Measurements from ENCODE around the gene DUSP7.

DUSP7 gene

DNA sequence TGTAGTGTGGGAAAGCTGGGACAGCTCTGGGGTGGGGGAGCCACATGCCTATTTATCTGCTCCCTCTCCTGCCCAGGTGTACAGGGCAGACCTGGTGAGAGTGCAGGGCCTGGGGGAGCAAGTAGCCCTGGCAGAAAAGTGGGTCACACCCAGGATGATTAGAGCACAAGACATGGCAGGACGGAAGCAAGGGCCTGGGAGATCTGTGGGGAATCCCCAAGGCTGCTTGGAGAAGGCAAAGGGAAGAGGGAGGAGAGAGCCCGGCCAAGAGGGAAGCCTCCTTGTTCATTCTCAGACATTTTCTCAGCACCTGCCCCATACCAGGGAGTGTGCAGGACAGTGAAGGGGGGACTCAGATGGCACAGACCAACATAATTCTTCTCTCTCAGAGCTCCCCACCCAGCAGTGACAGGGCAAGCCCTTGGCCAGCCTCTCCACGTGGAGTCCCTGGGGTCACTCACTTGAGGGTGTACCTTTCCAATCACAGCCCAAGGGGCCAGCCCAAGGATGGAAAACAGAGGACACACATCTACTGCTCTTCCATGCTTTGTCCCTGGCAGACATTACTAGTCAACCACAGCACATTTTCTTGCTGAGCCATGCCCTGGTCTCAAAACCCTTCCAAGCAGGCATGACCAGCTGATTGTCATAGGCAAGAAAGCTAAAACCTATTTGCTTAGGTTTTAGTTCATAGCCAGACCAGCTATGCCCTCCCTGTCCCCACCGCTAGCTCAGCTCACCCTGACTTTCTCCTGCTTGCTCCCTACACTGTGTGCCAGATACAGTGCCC lies 4.9 kb upstream of the DUSP7 start:
- DNase-seq (ENCODE audit: low read depth) = peak; percentile 91
- TF ChIP-seq, protein P1, sequence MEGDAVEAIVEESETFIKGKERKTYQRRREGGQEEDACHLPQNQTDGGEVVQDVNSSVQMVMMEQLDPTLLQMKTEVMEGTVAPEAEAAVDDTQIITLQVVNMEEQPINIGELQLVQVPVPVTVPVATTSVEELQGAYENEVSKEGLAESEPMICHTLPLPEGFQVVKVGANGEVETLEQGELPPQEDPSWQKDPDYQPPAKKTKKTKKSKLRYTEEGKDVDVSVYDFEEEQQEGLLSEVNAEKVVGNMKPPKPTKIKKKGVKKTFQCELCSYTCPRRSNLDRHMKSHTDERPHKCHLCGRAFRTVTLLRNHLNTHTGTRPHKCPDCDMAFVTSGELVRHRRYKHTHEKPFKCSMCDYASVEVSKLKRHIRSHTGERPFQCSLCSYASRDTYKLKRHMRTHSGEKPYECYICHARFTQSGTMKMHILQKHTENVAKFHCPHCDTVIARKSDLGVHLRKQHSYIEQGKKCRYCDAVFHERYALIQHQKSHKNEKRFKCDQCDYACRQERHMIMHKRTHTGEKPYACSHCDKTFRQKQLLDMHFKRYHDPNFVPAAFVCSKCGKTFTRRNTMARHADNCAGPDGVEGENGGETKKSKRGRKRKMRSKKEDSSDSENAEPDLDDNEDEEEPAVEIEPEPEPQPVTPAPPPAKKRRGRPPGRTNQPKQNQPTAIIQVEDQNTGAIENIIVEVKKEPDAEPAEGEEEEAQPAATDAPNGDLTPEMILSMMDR (IDR thresholded peaks at IDR 0.05; ENCODE audit: insufficient read depth, low read depth, low read length, missing control alignments) = no peak
- H3K4me3 ChIP-seq (ENCODE audit: low read length) = no peak overlapping the region

DNA sequence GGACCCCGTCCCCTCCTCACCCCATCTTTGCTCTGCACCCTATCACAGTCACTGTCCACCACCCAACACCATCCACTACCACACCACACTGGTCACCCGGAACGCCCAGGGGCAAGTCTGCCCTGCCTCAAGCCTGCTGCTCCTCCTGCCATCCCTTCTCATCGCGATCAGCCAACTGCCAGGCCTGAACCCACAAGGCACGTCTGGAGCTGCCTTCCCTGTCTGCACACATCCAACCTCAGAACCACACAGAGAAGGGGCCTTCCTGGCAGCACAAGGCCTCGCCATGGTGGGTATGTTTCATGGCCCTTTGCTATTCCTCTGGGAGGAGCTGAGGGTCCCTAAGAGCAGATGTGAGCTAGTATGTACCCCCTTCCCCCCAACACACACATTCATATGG lies 3.4 kb upstream of the DUSP7 start:
- peak; percentile 64 for DNase-seq (ENCODE audit: low read depth)
- TF ChIP-seq, protein P1 (IDR thresholded peaks at IDR 0.05; ENCODE audit: insufficient read depth, low read depth, low read length, missing control alignments) = no peak
- no peak overlapping the region for H3K4me3 ChIP-seq (ENCODE audit: low read length)

DNA sequence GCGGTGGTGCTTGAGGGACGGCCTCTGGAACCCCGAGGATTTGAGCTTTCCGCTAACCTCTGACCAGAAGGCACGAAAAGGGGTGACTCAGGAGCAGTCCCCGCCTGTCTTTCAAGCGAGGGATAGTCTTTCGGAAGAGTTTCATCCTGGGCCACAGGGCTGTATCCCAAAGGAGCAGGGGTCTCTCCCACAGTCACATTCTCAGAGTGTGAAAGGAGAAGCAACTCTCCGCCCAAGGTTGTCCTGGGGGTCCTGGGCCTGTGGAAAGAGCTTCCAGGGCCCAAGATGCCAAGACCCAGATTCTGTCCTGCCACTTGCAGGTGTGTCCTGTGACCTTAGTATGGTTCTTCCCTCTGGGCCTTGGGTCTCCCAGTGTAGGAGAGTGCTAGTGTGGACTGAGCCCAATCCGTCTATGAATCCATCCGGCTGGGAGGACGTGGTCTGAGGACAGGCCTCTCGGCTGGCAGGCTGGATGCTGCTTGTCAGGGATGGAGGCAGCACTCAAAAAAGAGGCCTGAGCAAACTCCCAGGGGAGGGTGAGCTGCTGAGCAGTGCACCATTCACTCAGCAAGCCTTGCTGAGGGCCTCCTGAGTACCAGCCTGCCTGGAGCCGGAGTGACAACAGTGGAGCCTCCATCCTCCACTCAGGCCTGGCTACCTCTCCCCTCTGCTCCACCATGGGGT lies 1.6 kb upstream of the DUSP7 start:
- H3K4me3 ChIP-seq (ENCODE audit: low read length) = peak overlapping the region; percentile 10
- DNase-seq (ENCODE audit: low read depth) = no peak
- TF ChIP-seq, protein P1 (IDR thresholded peaks at IDR 0.05; ENCODE audit: insufficient read depth, low read depth, low read length, missing control alignments) = no peak

DNA sequence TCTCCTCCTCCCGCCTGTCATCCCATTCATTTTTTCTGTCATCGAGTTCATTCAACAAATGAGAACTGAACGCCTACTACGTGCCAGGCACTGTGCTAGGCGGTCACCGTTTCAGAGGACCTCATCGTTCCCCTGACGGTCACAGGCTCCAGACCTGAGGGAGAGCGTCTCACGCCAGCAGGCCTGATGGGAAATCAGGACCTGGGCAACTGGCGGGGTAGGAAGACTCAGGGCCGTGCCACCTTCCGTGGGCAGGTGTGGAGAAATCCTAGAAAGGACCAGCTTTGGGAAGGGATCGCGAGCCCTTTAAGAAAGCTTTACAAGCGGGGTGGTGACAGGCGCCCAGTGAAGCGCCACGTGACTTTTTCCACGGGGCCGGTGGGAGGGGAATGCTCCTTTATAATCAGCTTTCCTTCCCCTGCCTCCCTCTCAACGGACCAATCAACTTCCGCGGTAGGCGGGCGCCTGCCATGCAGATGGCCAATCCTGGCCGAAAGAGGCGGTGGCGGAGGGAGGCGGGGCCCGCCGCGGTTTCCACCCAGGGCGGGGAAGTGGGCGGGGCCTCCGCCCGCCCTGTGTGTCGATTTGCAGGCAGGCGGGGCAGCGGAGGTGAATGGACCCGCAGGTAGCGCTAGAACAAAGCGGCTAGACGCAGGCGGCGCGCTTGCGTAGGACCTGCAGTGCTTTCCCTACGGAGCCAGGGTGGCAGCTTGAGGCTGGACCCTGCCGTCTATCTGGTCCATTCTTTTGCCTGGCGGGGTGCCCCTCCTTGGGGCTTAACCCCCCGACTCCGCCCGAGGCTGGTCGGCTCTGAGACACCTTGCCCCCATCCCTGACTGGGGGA lies 819 bp upstream of the DUSP7 start:
- TF ChIP-seq, protein P1 (IDR thresholded peaks at IDR 0.05; ENCODE audit: insufficient read depth, low read depth, low read length, missing control alignments) = peak; percentile 12
- DNase-seq (ENCODE audit: low read depth) = peak; percentile 100
- peak overlapping the region; percentile 69 for H3K4me3 ChIP-seq (ENCODE audit: low read length)

DNA sequence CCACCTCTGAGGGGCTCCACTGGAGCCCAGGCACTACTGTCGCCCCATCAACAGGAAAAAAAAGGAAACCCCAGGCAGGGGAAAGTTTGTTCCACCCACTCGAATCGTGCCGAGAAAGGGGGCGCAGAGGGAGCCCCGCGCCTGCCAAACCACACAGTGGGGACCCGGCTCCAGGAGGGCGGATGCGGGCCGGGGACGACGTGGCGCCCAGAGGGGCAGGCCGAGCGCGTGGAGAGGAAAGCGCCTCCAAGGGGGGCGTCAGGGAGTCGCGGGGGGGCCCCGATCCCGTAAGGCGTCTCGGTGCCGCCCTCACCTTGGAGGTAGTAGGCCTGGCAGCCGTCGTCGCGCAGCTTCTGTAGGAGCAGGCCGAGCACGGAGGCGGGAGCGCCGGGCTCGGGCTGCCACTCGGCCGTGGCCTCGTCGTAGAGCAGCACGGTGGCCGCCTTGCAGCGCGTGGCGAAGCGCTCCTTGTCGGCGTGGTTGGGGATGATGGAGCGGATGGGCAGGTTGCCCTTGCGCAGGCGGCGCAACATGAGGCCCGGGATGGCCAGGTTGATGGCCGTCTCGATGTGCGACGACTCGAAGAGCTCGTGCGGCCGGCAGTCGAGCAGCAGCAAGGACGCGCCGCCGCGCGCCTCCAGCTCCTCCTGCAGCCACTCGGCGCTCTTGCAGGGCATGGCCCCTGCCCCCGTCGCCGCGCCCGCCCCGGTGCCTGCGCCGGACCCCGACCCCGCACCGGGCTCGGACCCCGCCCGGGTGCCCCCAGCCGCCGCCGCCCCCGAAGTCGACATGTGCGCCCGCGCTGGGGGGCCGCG lies 627 bp downstream of the DUSP7 start:
- TF ChIP-seq, protein P1 (IDR thresholded peaks at IDR 0.05; ENCODE audit: insufficient read depth, low read depth, low read length, missing control alignments) = no peak
- H3K4me3 ChIP-seq (ENCODE audit: low read length) = peak overlapping the region; percentile 87
- peak; percentile 51 for DNase-seq (ENCODE audit: low read depth)

Data from epithelial cell of esophagus (primary cell).